H1 (cell line): Measurements from ENCODE around the gene REPS2. TPM values are rescaled to one million over a fixed set of nuclear protein-coding genes. Genes with fewer than 3 reads are reported as not detected.

Experiments used
- ATF3 ChIP-seq: IDR thresholded peaks from 2 replicates; pipeline ENCODE4 v1.6.1; 2011; ENCODE audit warnings: low read depth, mild to moderate bottlenecking, low read length; ENCODE audit not compliant: insufficient read depth
- CHD7 ChIP-seq: fragments of 300-600 bp; sonication (generic); IDR thresholded peaks from 2 replicates; pipeline ENCODE4 v1.7.1; 2012; ENCODE audit warnings: low read length, moderate library complexity, mild to moderate bottlenecking, inconsistent platforms; ENCODE audit not compliant: insufficient replicate concordance
- CTBP2 ChIP-seq: IDR thresholded peaks from 2 replicates; pipeline ENCODE4 v1.7.0; 2011; ENCODE audit warnings: borderline replicate concordance, mild to moderate bottlenecking, moderate library complexity, mixed read lengths, low read length; ENCODE audit not compliant: insufficient read depth, insufficient read length
- MAFK ChIP-seq: IDR thresholded peaks from 2 replicates; pipeline ENCODE4 v1.6.1; 2012; ENCODE audit warnings: low read depth, mild to moderate bottlenecking, improper control_type of control experiment, low read length
- polyA plus RNA-seq, 7 experiments: library from polyadenylated mRNA; depleted of rRNA in 3 of 7; stranded (reverse) in 5 of 7; unstranded in 2 of 7; fragments of >200 nt in 5 of 7; fragments of 200-250 nt in 2 of 7; gene quantifications; 1 replicate in 5 of 7; 2 replicates in 1 of 7; 4 replicates in 1 of 7; pipeline versions ENCODE4 v1.2.1 to v1.2.3, GENCODE V29; 2011 to 2013; ENCODE audit warnings: missing spikeins in 2 of 7, mixed read lengths in 2 of 7
- total RNA-seq: library from RNA; stranded (reverse); fragmentation: NEBNext Ultra II Directional; extraction: Animal tissue kit (Norgen Biotek cat#: 25700); gene quantifications from 2 replicates; pipeline ENCODE4 v1.2.1, GENCODE V29; 2021

REPS2 gene
- total and polyA plus RNA-seq, 2 of the 8 experiments (the other 6 are each of a cell fraction or from before 2014, with no cell fraction given): 0.79 to 4.3 TPM

DNA sequence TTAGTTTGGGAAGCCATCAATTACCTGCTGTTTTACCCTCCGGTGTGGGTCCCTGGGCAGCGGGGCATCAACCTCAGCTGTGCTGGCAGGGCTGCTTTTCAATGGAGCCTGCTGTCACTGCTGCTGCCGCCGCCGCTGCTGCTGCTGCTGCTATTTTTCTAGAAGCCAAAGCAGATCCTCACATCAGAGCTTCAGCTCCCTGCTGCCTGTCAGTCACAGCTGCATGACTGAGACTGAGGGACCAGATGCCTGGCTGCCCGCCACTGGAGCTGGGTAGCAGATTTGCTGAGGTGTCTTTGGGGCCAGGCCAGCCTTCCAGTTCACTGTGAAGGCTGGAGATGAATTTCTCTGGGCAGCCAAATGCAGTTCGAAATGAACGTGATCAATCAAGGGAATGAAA, 228.2 kb downstream of the REPS2 start (continued):
- TF ChIP-seq CHD7 (no peak), CTBP2 (no peak), ATF3 (no peak), MAFK (no peak)
